Brain microvascular endothelial cell (primary cell): ENCODE data around the gene L3MBTL3.

Experiments used
- DNase-seq: peaks from one replicate; pipeline ENCODE4 v3.0.0-alpha.2; 2020
- H3K27ac ChIP-seq: fragments of 250-450 bp; sonication (Bioruptor Pico); 2 replicates; pipeline ENCODE4 v1.5.1; 2020; ENCODE audit warnings: mild to moderate bottlenecking, moderate library complexity
- H3K27me3 ChIP-seq: fragments of 250-450 bp; sonication (Bioruptor Pico); replicated peaks from 2 replicates; pipeline ENCODE4 v1.5.1; 2020; ENCODE audit warnings: mild to moderate bottlenecking
- H3K36me3 ChIP-seq: fragments of 250-450 bp; sonication (Bioruptor Pico); replicated peaks from 2 replicates; pipeline ENCODE4 v1.5.1; 2020; ENCODE audit warnings: mild to moderate bottlenecking
- H3K4me3 ChIP-seq: 2 replicates; pipeline ENCODE4 v1.5.1; 2011; ENCODE audit warnings: low read depth, mild to moderate bottlenecking, control low read depth, low read length, moderate library complexity
- in situ Hi-C: cut with HindIII; loops from 2 replicates; pipeline ENCODE4 v1.10.0; 2017; ENCODE audit warnings: low sequenced_read_pairs, low pct_ligation_motif_present
- TF ChIP-seq, protein P1 (sequence below): IDR thresholded peaks from 2 replicates; pipeline ENCODE4 v1.5.1; 2011; ENCODE audit warnings: low read depth, mild to moderate bottlenecking, moderate library complexity, low read length, control low read depth, inconsistent platforms; ENCODE audit errors: missing control alignments

The L3MBTL3 gene

DNA sequence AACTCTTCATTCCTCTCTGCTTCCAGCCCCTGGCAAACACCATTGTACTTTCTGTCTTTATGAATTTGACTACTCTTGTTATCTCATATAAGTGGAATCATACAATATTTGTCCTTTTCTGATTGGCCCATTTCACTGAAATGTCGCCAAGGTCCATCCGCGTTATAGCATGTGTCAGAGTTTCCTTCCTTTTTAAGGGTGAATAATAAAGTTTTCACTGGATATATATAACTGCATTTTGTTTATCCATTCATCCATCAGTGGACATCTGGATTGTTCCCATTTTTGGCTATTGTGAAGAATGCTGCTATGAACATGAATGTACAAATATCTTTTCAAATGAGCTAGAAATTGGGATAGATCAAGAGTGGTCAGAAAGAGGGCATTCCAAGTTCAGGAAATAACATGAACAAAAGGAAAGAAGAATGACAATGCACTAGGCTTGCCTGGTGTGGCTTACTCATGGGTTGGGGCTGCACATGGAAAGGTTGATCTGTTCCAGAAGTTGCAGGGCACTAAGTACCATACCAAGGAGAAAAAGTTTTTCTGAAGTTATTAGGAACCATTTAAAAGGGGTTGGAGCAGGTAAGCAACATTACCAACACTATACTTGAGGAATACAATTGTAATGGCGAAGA lies 10.0 kb upstream of the L3MBTL3 start:
- Histone ChIP-seq H3K36me3 (no peaks in the 10 kb centered on the region), H3K27ac (no peak overlapping the region), H3K4me3 (no peak overlapping the region), H3K27me3 (no peaks in the 10 kb centered on the region)
- no peak for DNase-seq
- in situ Hi-C loops, result no loop called here
- TF ChIP-seq, protein P1, sequence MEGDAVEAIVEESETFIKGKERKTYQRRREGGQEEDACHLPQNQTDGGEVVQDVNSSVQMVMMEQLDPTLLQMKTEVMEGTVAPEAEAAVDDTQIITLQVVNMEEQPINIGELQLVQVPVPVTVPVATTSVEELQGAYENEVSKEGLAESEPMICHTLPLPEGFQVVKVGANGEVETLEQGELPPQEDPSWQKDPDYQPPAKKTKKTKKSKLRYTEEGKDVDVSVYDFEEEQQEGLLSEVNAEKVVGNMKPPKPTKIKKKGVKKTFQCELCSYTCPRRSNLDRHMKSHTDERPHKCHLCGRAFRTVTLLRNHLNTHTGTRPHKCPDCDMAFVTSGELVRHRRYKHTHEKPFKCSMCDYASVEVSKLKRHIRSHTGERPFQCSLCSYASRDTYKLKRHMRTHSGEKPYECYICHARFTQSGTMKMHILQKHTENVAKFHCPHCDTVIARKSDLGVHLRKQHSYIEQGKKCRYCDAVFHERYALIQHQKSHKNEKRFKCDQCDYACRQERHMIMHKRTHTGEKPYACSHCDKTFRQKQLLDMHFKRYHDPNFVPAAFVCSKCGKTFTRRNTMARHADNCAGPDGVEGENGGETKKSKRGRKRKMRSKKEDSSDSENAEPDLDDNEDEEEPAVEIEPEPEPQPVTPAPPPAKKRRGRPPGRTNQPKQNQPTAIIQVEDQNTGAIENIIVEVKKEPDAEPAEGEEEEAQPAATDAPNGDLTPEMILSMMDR, result no peak

DNA sequence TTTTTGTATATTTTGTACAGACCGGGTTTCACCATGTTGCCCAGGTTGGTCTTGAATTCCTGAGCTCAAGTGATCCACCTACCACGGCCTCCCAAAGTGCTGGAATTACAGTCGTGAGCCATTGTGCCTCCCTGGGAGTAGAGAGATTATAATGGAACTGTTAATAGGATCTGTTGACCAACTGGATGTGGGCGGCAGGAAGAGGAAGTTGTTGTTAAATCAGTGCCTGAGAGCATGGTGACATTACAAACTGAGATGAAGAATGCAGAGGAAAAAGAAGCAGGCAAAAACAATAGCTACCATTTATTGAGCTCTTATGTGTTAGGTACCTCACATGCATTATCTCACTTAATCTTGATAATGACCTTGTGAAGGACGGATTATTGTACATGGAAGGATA lies 9.2 kb upstream of the L3MBTL3 start:
- H3K27ac ChIP-seq, result no peak overlapping the region
- H3K36me3 ChIP-seq, result no peaks in the 10 kb centered on the region
- in situ Hi-C loops, result no loop called here
- no peak for DNase-seq
- H3K27me3 ChIP-seq, result no peaks in the 10 kb centered on the region
- no peak overlapping the region for H3K4me3 ChIP-seq
- TF ChIP-seq, protein P1, result no peak

DNA sequence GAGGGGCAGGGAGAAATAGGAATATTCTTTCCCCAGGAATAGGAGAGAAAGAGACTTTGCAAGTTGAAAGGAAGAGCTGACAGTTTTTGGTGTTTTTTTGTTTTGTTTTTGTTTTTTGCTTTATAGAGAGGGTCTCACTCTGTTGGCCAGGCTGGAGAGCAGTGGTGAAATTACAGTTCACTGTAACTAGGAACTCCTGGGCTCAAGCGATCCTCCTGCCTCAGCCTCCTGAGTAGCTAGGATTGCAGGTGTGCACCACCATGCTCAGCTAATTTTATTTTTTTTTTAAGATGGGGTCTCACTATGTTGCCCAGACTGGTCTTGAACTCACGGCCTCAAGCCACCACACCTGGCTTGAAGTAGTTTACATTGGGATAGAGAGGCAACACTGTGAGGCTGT lies 8.0 kb upstream of the L3MBTL3 start:
- no peak overlapping the region for H3K27ac ChIP-seq
- H3K4me3 ChIP-seq, result no peak overlapping the region
- H3K36me3 ChIP-seq, result no peaks in the 10 kb centered on the region
- in situ Hi-C loops, result no loop called here
- DNase-seq, result no peak
- H3K27me3 ChIP-seq, result no peaks in the 10 kb centered on the region
- TF ChIP-seq, protein P1, result no peak

DNA sequence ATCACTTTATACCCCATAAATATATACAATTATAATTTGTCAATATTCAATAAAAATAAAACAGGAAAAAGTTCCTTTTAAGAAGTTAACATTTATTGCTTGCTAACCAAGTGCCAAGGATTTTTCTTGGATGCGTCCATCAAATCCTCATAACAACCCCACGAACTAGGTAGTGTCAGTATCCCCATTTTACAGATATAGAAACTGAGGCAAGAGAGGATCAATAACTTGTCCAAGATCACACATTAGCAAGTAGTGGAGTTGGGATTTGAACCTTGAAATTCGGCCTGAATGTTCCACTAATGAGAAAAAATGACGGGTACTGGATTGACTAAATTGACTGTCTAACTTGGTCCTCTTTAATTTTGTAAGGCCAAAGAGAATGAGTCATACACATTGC lies 5.7 kb upstream of the L3MBTL3 start:
- no peak overlapping the region for H3K27ac ChIP-seq
- TF ChIP-seq, protein P1, result no peak
- no peaks in the 10 kb centered on the region for H3K36me3 ChIP-seq
- no peak overlapping the region for H3K4me3 ChIP-seq
- in situ Hi-C loops, result no loop called here
- no peaks in the 10 kb centered on the region for H3K27me3 ChIP-seq
- no peak for DNase-seq

DNA sequence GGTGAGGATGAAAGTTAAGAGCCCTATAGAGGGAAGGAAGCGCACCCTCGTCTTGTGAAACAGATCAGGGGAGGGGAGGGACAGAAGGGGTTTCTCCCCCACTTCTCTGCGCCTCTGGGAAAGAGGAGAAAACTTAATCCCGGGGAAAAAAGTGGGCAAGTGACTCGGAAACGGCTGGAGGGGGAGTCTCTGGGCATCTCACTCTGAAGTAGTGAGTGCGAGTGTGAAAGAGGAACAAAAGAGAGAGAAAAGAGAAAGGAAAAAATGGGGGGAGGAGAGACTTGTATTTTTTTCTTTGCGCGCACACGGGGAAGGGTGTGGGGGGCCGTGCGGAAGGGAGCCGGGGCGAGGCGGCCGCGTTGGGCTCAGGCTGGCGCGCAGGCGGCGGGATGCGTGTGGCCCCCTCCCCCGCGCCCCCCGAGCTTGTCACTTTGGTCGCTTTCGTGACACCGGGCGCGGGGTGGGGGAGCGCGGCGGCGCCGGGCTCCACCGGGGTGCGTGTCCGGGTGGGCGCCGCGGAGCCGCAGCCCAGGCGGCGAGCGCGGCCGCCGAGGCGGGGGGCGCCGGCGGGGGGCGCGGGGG lies 454 bp downstream of the L3MBTL3 start:
- TF ChIP-seq, protein P1, result no peak
- in situ Hi-C loops, result no loop called here
- Histone ChIP-seq H3K27me3 (no peaks in the 10 kb centered on the region), H3K4me3 (peak overlapping the region; percentile 86), H3K36me3 (no peaks in the 10 kb centered on the region), H3K27ac (peak overlapping the region; percentile 57)
- no peak for DNase-seq
